Measurements from ENCODE around the gene NOL3.

NOL3 gene

GRCh38 chr16:67154578-67155294 lies 15.6 kb upstream of the NOL3 start:
- no peaks in the 10 kb centered on the region for H3K9me3 ChIP-seq (ENCODE audit: control insufficient read depth, low read length)
- DNase-seq = no peak
- H2AFZ ChIP-seq (ENCODE audit: low read depth, low read length) = no peak overlapping the region
- no peak overlapping the region for H2BK15ac ChIP-seq (ENCODE audit: low read depth, poor library complexity, severe bottlenecking)
- no peak overlapping the region for H3K27ac ChIP-seq (ENCODE audit: low read length, poor library complexity, severe bottlenecking)
- H3K14ac ChIP-seq (ENCODE audit: low read length in 2 of 2) = peak overlapping the region in 1 of 2 experiments; percentile 71
- WGBS = 25% methylated on average over 39 of the region's 61 CpGs
- H4K8ac ChIP-seq (ENCODE audit: low read length) = peak overlapping the region; percentile 4
- H2AK5ac ChIP-seq (ENCODE audit: low read length, severe bottlenecking) = no peak overlapping the region
- H3K4me1 ChIP-seq (ENCODE audit: control insufficient read depth, insufficient read depth, low read depth, low read length) = peaks cover 41% of the 10 kb centered on the region
- H3K9ac ChIP-seq (ENCODE audit: low read length) = no peak overlapping the region
- no peak overlapping the region for H3K4me3 ChIP-seq (ENCODE audit: insufficient read depth in 1 of 2, low read depth in 1 of 2, low read length in 2 of 2)
- H3K4ac ChIP-seq (ENCODE audit: low read depth in 1 of 2, low read length in 2 of 2) = no peak overlapping the region
- peaks cover 0 to 40% of the 10 kb centered on the region in 2 experiments for H3K27me3 ChIP-seq (ENCODE audit: control insufficient read depth in 1 of 2, insufficient read depth in 1 of 2, low read length in 2 of 2)
- H2BK12ac ChIP-seq (ENCODE audit: low read length in 2 of 2) = no peak overlapping the region
- no peak overlapping the region for H3K18ac ChIP-seq (ENCODE audit: low read depth in 1 of 2, low read length in 2 of 2)
- peaks cover 3 to 7% of the 10 kb centered on the region in 2 experiments for H3K36me3 ChIP-seq (ENCODE audit: control insufficient read depth in 1 of 2, insufficient read depth in 2 of 2, low read depth in 1 of 2, low read length in 2 of 2)
- peaks cover 13% of the 10 kb centered on the region for H3K79me1 ChIP-seq (replicated peaks; ENCODE audit: low read length, poor library complexity, severe bottlenecking)
- peak overlapping the region; percentile 76 for H3K4me2 ChIP-seq (ENCODE audit: low read length, poor library complexity, severe bottlenecking)
- no peak overlapping the region for H4K91ac ChIP-seq (ENCODE audit: low read length)
- H2BK5ac ChIP-seq (ENCODE audit: low read depth, low read length, poor library complexity, severe bottlenecking) = no peak overlapping the region
- no peak overlapping the region for H3K23ac ChIP-seq (ENCODE audit: low read length in 2 of 2)
- no peak overlapping the region for H2BK120ac ChIP-seq (ENCODE audit: low read depth, low read length)

- Histone ChIP-seq H3K9ac (ENCODE audit: low read length) (peak overlapping the region; percentile 32), H3K36me3 (ENCODE audit: control insufficient read depth in 1 of 2, insufficient read depth in 2 of 2, low read depth in 1 of 2, low read length in 2 of 2) (peaks cover 0 to 6% of the 10 kb centered on the region in 2 experiments), H2BK15ac (ENCODE audit: low read depth, poor library complexity, severe bottlenecking) (no peak overlapping the region), H3K23ac (ENCODE audit: low read length in 2 of 2) (no peak overlapping the region), H3K4me2 (ENCODE audit: low read length, poor library complexity, severe bottlenecking) (peak overlapping the region; percentile 76), H3K4me1 (ENCODE audit: control insufficient read depth, insufficient read depth, low read depth, low read length) (peaks cover 36% of the 10 kb centered on the region), H3K9me3 (ENCODE audit: control insufficient read depth, low read length) (no peaks in the 10 kb centered on the region), H2BK12ac (ENCODE audit: low read length in 2 of 2) (no peak overlapping the region), H3K27ac (ENCODE audit: low read length, poor library complexity, severe bottlenecking) (no peak overlapping the region), H3K14ac (ENCODE audit: low read length in 2 of 2) (peak overlapping the region in 1 of 2 experiments; percentile 71), H3K4ac (ENCODE audit: low read depth in 1 of 2, low read length in 2 of 2) (no peak overlapping the region), H2BK5ac (ENCODE audit: low read depth, low read length, poor library complexity, severe bottlenecking) (no peak overlapping the region), H2AFZ (ENCODE audit: low read depth, low read length) (no peak overlapping the region), H4K91ac (ENCODE audit: low read length) (no peak overlapping the region), H3K4me3 (ENCODE audit: insufficient read depth in 1 of 2, low read depth in 1 of 2, low read length in 2 of 2) (no peak overlapping the region), H4K8ac (ENCODE audit: low read length) (no peak overlapping the region), H3K18ac (ENCODE audit: low read depth in 1 of 2, low read length in 2 of 2) (no peak overlapping the region), H2BK120ac (ENCODE audit: low read depth, low read length) (no peak overlapping the region), H2AK5ac (ENCODE audit: low read length, severe bottlenecking) (no peak overlapping the region), H3K27me3 (ENCODE audit: control insufficient read depth in 1 of 2, insufficient read depth in 1 of 2, low read length in 2 of 2) (peaks cover 0 to 40% of the 10 kb centered on the region in 2 experiments), H3K79me1 (replicated peaks; ENCODE audit: low read length, poor library complexity, severe bottlenecking) (peaks cover 11% of the 10 kb centered on the region)
- WGBS = 9% methylated on average over 68 of the region's 74 CpGs
- peak; percentile 66 for DNase-seq
Measured at GRCh38 chr16:67155295-67156142, 14.8 kb upstream of the NOL3 start.

- WGBS = 47% methylated on average over 13 of the region's 15 CpGs
Measured at GRCh38 chr16:67156143-67156844, 14.0 kb upstream of the NOL3 start.

More at GRCh38 chr16:67156143-67156844, 14.0 kb upstream of the NOL3 start:
- Histone ChIP-seq H3K27ac (ENCODE audit: low read length, poor library complexity, severe bottlenecking) (no peak overlapping the region), H2BK5ac (ENCODE audit: low read depth, low read length, poor library complexity, severe bottlenecking) (no peak overlapping the region), H3K14ac (ENCODE audit: low read length in 2 of 2) (no peak overlapping the region), H3K79me1 (replicated peaks; ENCODE audit: low read length, poor library complexity, severe bottlenecking) (peaks cover 12% of the 10 kb centered on the region), H3K36me3 (ENCODE audit: control insufficient read depth in 1 of 2, insufficient read depth in 2 of 2, low read depth in 1 of 2, low read length in 2 of 2) (peaks cover 0 to 6% of the 10 kb centered on the region in 2 experiments), H2AK5ac (ENCODE audit: low read length, severe bottlenecking) (no peak overlapping the region), H4K8ac (ENCODE audit: low read length) (no peak overlapping the region), H4K91ac (ENCODE audit: low read length) (no peak overlapping the region), H2AFZ (ENCODE audit: low read depth, low read length) (no peak overlapping the region), H3K4me2 (ENCODE audit: low read length, poor library complexity, severe bottlenecking) (no peak overlapping the region), H3K18ac (ENCODE audit: low read depth in 1 of 2, low read length in 2 of 2) (no peak overlapping the region), H3K4me1 (ENCODE audit: control insufficient read depth, insufficient read depth, low read depth, low read length) (peaks cover 35% of the 10 kb centered on the region), H3K9ac (ENCODE audit: low read length) (no peak overlapping the region), H2BK120ac (ENCODE audit: low read depth, low read length) (no peak overlapping the region), H3K23ac (ENCODE audit: low read length in 2 of 2) (no peak overlapping the region), H3K4me3 (ENCODE audit: insufficient read depth in 1 of 2, low read depth in 1 of 2, low read length in 2 of 2) (no peak overlapping the region), H3K4ac (ENCODE audit: low read depth in 1 of 2, low read length in 2 of 2) (no peak overlapping the region), H2BK12ac (ENCODE audit: low read length in 2 of 2) (no peak overlapping the region), H2BK15ac (ENCODE audit: low read depth, poor library complexity, severe bottlenecking) (no peak overlapping the region), H3K9me3 (ENCODE audit: control insufficient read depth, low read length) (no peaks in the 10 kb centered on the region), H3K27me3 (ENCODE audit: control insufficient read depth in 1 of 2, insufficient read depth in 1 of 2, low read length in 2 of 2) (peaks cover 0 to 40% of the 10 kb centered on the region in 2 experiments)
- no peak for DNase-seq
